IMR-90 (cell line): ENCODE results near the gene TSPO. TPM values are rescaled to one million over a fixed set of nuclear protein-coding genes. Genes with fewer than 3 reads are reported as not detected.

Source experiments
- ATAC-seq: fragments of 200-7000 bp; cut with Tn5 transposase; 2 replicates; pipeline ENCODE4 v1.9.1; 2020; ENCODE audit warnings: low read depth, mild to moderate bottlenecking, moderate library complexity
- BruUV-seq: library from RNA; stranded (reverse); fragments of 400-500 nt; replicated peaks from 2 replicates; lab custom pipeline; 2021; lab: Mats Ljungman, UMichigan
- CTCF ChIA-PET: fragments of 300-600 bp; formaldehyde crosslinking; extraction: SDS; loops from one replicate; lab custom pipeline; 2021; ENCODE audit warnings: antibody characterized with exemption; lab: Yijun Ruan, JAX
- POLR2A ChIA-PET: fragments of 300-600 bp; sonication (Branson Sonifier 250); formaldehyde crosslinking; loops from one replicate; lab custom pipeline; 2022; ENCODE audit warnings: antibody characterized with exemption; ENCODE audit not compliant: unreplicated experiment; lab: Charles Lee
- DNase-seq: peaks from one replicate; pipeline ENCODE4 v3.0.0; 2013
- H2AFZ ChIP-seq: replicated peaks from 2 replicates; pipeline ENCODE3; 2013; ENCODE audit warnings: low read length, mild to moderate bottlenecking; ENCODE audit not compliant: poor library complexity
- H2AK5ac ChIP-seq: 2 replicates; pipeline ENCODE4 v1.6.1; 2013; ENCODE audit warnings: low read depth, low read length, inconsistent platforms
- H2AK9ac ChIP-seq: replicated peaks from 2 replicates; pipeline ENCODE3; 2013; ENCODE audit warnings: mild to moderate bottlenecking, low read depth, low read length, moderate library complexity; ENCODE audit not compliant: poor library complexity
- H2BK120ac ChIP-seq: 2 replicates; pipeline ENCODE4 v1.6.1; 2013; ENCODE audit warnings: low read depth, low read length, inconsistent platforms
- H2BK15ac ChIP-seq: 3 replicates; pipeline ENCODE4 v1.6.1; 2013; ENCODE audit warnings: low read depth, low read length, inconsistent platforms
- H2BK20ac ChIP-seq: 2 replicates; pipeline ENCODE4 v1.6.1; 2013; ENCODE audit warnings: low read depth, mild to moderate bottlenecking, inconsistent platforms, low read length, moderate library complexity
- H2BK5ac ChIP-seq: 2 replicates; pipeline ENCODE4 v1.6.1; 2013; ENCODE audit warnings: mild to moderate bottlenecking, low read depth, low read length, inconsistent platforms; ENCODE audit not compliant: poor library complexity, severe bottlenecking
- H3K14ac ChIP-seq: replicated peaks from 2 replicates; pipeline ENCODE4 v1.6.1; 2013; ENCODE audit warnings: low read depth, low read length, inconsistent platforms
- H3K18ac ChIP-seq: 2 replicates; pipeline ENCODE4 v1.6.1; 2013; ENCODE audit warnings: low read depth, low read length, control low read depth
- H3K23ac ChIP-seq: 2 replicates; pipeline ENCODE4 v1.6.1; 2013; ENCODE audit warnings: low read depth, low read length, inconsistent platforms
- H3K27ac ChIP-seq: 2 replicates; pipeline ENCODE4 v1.5.1; 2013; ENCODE audit warnings: mild to moderate bottlenecking, control low read depth, low read length; ENCODE audit not compliant: insufficient read depth
- H3K27me3 ChIP-seq: 2 replicates; pipeline ENCODE4 v1.6.1; 2013; ENCODE audit warnings: low read length; ENCODE audit not compliant: control insufficient read depth, insufficient read depth
- H3K36me3 ChIP-seq: 2 replicates; pipeline ENCODE4 v1.6.1; 2013; ENCODE audit warnings: low read length, mixed read lengths; ENCODE audit not compliant: control insufficient read depth, insufficient read depth
- H3K4ac ChIP-seq: 2 replicates; pipeline ENCODE4 v1.6.1; 2013; ENCODE audit warnings: low read depth, low read length, inconsistent platforms
- H3K4me1 ChIP-seq: 2 replicates; pipeline ENCODE4 v1.6.1; 2013; ENCODE audit warnings: low read length, mixed read lengths; ENCODE audit not compliant: control insufficient read depth, insufficient read depth
- H3K4me2 ChIP-seq: 2 replicates; pipeline ENCODE4 v1.6.1; 2013; ENCODE audit warnings: low read depth, mild to moderate bottlenecking, control low read depth, low read length, moderate library complexity
- H3K4me3 ChIP-seq: 2 replicates; pipeline ENCODE4 v1.5.1; 2013; ENCODE audit warnings: low read depth, mild to moderate bottlenecking, control low read depth, low read length, moderate library complexity; ENCODE audit not compliant: insufficient read depth
- H3K56ac ChIP-seq: 2 replicates; pipeline ENCODE4 v1.6.1; 2013; ENCODE audit warnings: low read length, inconsistent platforms; ENCODE audit not compliant: insufficient read depth; ENCODE audit errors: extremely low read depth
- H3K79me1 ChIP-seq, 2 experiments: 2 replicates each; pipeline ENCODE4 v1.6.1; 2013; ENCODE audit warnings: low read length in 2 of 2, inconsistent platforms in 1 of 2, low read depth in 1 of 2
- H3K9ac ChIP-seq: 2 replicates; pipeline ENCODE4 v1.6.1; 2013; ENCODE audit warnings: low read depth, low read length, control low read depth
- H3K9me1 ChIP-seq: 2 replicates; pipeline ENCODE4 v1.6.1; 2013; ENCODE audit warnings: low read length, inconsistent platforms; ENCODE audit not compliant: insufficient read depth
- H3K9me3 ChIP-seq: 2 replicates; pipeline ENCODE4 v1.6.1; 2013; ENCODE audit warnings: low read length; ENCODE audit not compliant: control insufficient read depth, insufficient read depth
- H4K20me1 ChIP-seq: 2 replicates; pipeline ENCODE4 v1.6.1; 2013; ENCODE audit warnings: low read length, inconsistent platforms; ENCODE audit not compliant: insufficient read depth
- H4K5ac ChIP-seq: 2 replicates; pipeline ENCODE4 v1.6.1; 2013; ENCODE audit warnings: mild to moderate bottlenecking, low read depth, low read length, control low read depth
- H4K8ac ChIP-seq, 2 experiments: 2 replicates each; pipeline ENCODE4 v1.6.1; 2013; ENCODE audit warnings: low read depth in 2 of 2, low read length in 2 of 2, control low read depth in 1 of 2, inconsistent platforms in 1 of 2
- H4K91ac ChIP-seq: 2 replicates; pipeline ENCODE4 v1.6.1; 2013; ENCODE audit warnings: low read depth, low read length, inconsistent platforms; ENCODE audit not compliant: insufficient read depth
- BHLHE40 ChIP-seq: fragments of 150-350 bp; IDR thresholded peaks from 2 replicates; pipeline ENCODE4 v1.6.1; 2016; ENCODE audit warnings: mild to moderate bottlenecking, low read depth, low read length
- MXI1 ChIP-seq: IDR thresholded peaks from 2 replicates; pipeline ENCODE4 v1.6.1; 2012; ENCODE audit warnings: low read depth, mild to moderate bottlenecking, low read length, moderate library complexity, borderline replicate concordance
- POLR2A ChIP-seq: IDR thresholded peaks from 2 replicates; pipeline ENCODE4 v1.6.1; 2012; ENCODE audit warnings: mild to moderate bottlenecking, low read depth, low read length
- WGBS, 2 experiments: methylation state at CpG; one replicate each; pipeline versions ENCODE4 v1.1.5 to v1.1.7; 2013; ENCODE audit warnings: missing lambda C conversion rate in 2 of 2; ENCODE audit not compliant: insufficient read length in 1 of 2; ENCODE audit errors: extremely low coverage in 2 of 2; 5-methylcytosine and 5-hydroxymethylcytosine counted together
- dilution Hi-C: fragments of 300-500 bp; cut with HindIII; formaldehyde crosslinking; loops from one replicate; pipeline ENCODE4 v1.14.3; 2018; ENCODE audit warnings: low sequenced_read_pairs; ENCODE audit not compliant: unreplicated experiment
- in situ Hi-C: fragments of 300-500 bp; cut with MboI; formaldehyde crosslinking; loops from 3 replicates; pipeline ENCODE4 v1.14.3; 2019; ENCODE audit warnings: low sequenced_read_pairs, inconsistent platforms, mixed read lengths
- intact Hi-C: fragments of 100-400 bp; cut with micrococcal nuclease; formaldehyde crosslinking; loops from 2 replicates; pipeline ENCODE4 v1.10.0; 2022
- polyA plus RNA-seq, 3 experiments: library from polyadenylated mRNA; depleted of rRNA; stranded (reverse); fragments of >200 nt; gene quantifications; 2 replicates each; pipeline ENCODE4 v1.2.3, GENCODE V29; 2012; ENCODE audit warnings: low replicate concordance in 1 of 3
- total RNA-seq: library from RNA; depleted of rRNA; stranded (reverse); fragments of >200 nt; gene quantifications from 2 replicates; pipeline ENCODE4 v1.2.3, GENCODE V29; 2012

The TSPO gene
- total and polyA plus RNA-seq, 2 of the 4 experiments (the other 2 are of a cell fraction), result 115 to 297 TPM

- DNase-seq, result no peak
- H2AK5ac ChIP-seq, result no peak overlapping the region
- no peak overlapping the region for H4K91ac ChIP-seq
- ChIA-PET CTCF (interaction anchor here (0.6 kb wide), 1 partner anchor 30 kb away, joined by 4 read pairs; no protein-coding TSS in a partner anchor), POLR2A (interaction anchor here (0.5 kb wide), 1 partner anchor 314 kb away, joined by 3 read pairs; no protein-coding TSS in a partner anchor)
- no TSS peak for BruUV-seq
- ATAC-seq, result no peak
- H3K4me3 ChIP-seq, result no peak overlapping the region
- H3K56ac ChIP-seq, result no peak overlapping the region
- peaks cover 11% of the 10 kb centered on the region for H3K9me1 ChIP-seq
- no peak overlapping the region for H3K27ac ChIP-seq
- peaks cover 11% of the 10 kb centered on the region; the same call in 1 of the 2 replicates for H3K36me3 ChIP-seq
- 100% methylated on average over 1 of the region's 5 CpGs; no CpG with 5 or more reads in 1 of the 2 experiments for WGBS, 2 experiments
- in situ Hi-C loops (no loop called here), dilution Hi-C loops (no loop called here), intact Hi-C loops (no loop called here)
- H2BK15ac ChIP-seq, result no peak overlapping the region
- H2BK20ac ChIP-seq, result no peak overlapping the region
- H3K18ac ChIP-seq, result no peak overlapping the region
- H4K8ac ChIP-seq, result no peak overlapping the region
- H2BK5ac ChIP-seq, result no peak overlapping the region
- H3K79me1 ChIP-seq, result peaks cover 16 to 78% of the 10 kb centered on the region in 2 experiments
- H2BK120ac ChIP-seq, result no peak overlapping the region
- H3K9me3 ChIP-seq, result no peaks in the 10 kb centered on the region
- H2AFZ ChIP-seq, result no peak overlapping the region
- H3K4me2 ChIP-seq, result no peak overlapping the region
- no peak overlapping the region for H4K5ac ChIP-seq
- no peak overlapping the region for H2AK9ac ChIP-seq
- no peak overlapping the region for H3K23ac ChIP-seq
- H3K14ac ChIP-seq, result no peak overlapping the region
- TF ChIP-seq POLR2A (no peak), BHLHE40 (no peak), MXI1 (no peak)
- H3K9ac ChIP-seq, result no peak overlapping the region
- H3K4me1 ChIP-seq, result peaks cover 11% of the 10 kb centered on the region
- H4K20me1 ChIP-seq, result peaks cover 53% of the 10 kb centered on the region
- no peaks in the 10 kb centered on the region for H3K27me3 ChIP-seq
- no peak overlapping the region for H3K4ac ChIP-seq
Observed at GRCh38 chr22:43155789-43156188, 4.4 kb downstream of the TSPO start.
